Body of pancreas (tissue), 4 donors: Measurements from ENCODE around the gene TACR1.

Experiments
- POLR2A ChIP-seq, 3 donors: fragments of 450-650 bp; IDR thresholded peaks; one replicate each; pipeline ENCODE4 v1.6.1; 2016; ENCODE audit warnings: antibody characterized with exemption in 3 of 3, mild to moderate bottlenecking in 2 of 3
- TF ChIP-seq, protein P1 (sequence below), 7 experiments: fragments of 450-650 bp in 4 of 7; fragments of 200-600 bp in 3 of 7; sonication (generic) in 3 of 7; IDR thresholded peaks; one replicate each; pipeline ENCODE4 v1.5.1; 2016 to 2019; ENCODE audit warnings: antibody characterized with exemption in 7 of 7

- TF ChIP-seq, protein P1, sequence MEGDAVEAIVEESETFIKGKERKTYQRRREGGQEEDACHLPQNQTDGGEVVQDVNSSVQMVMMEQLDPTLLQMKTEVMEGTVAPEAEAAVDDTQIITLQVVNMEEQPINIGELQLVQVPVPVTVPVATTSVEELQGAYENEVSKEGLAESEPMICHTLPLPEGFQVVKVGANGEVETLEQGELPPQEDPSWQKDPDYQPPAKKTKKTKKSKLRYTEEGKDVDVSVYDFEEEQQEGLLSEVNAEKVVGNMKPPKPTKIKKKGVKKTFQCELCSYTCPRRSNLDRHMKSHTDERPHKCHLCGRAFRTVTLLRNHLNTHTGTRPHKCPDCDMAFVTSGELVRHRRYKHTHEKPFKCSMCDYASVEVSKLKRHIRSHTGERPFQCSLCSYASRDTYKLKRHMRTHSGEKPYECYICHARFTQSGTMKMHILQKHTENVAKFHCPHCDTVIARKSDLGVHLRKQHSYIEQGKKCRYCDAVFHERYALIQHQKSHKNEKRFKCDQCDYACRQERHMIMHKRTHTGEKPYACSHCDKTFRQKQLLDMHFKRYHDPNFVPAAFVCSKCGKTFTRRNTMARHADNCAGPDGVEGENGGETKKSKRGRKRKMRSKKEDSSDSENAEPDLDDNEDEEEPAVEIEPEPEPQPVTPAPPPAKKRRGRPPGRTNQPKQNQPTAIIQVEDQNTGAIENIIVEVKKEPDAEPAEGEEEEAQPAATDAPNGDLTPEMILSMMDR (IDR thresholded peaks at IDR 0.05): no peak
- no peak for TF ChIP-seq POLR2A (IDR thresholded peaks at IDR 0.05)
These were observed 47.3 kb upstream of the TACR1 start for GRCh38 chr2:75246441-75247167.
